Testis (tissue), 2 donors: Measurements from ENCODE around the gene PTPRG.

Source experiments
- POLR2A ChIP-seq: fragments of 450-650 bp; IDR thresholded peaks from one replicate; pipeline ENCODE4 v1.6.1; 2017; ENCODE audit warnings: antibody characterized with exemption, mild to moderate bottlenecking, moderate library complexity
- TF ChIP-seq, protein P1 (sequence below), 3 experiments: fragments of 450-650 bp in 2 of 3; fragments of 200-600 bp in 1 of 3; sonication (generic) in 1 of 3; IDR thresholded peaks; one replicate each; pipeline ENCODE4 v1.5.1; 2016 to 2019; ENCODE audit warnings: antibody characterized with exemption in 3 of 3, mild to moderate bottlenecking in 2 of 3, moderate library complexity in 1 of 3

DNA sequence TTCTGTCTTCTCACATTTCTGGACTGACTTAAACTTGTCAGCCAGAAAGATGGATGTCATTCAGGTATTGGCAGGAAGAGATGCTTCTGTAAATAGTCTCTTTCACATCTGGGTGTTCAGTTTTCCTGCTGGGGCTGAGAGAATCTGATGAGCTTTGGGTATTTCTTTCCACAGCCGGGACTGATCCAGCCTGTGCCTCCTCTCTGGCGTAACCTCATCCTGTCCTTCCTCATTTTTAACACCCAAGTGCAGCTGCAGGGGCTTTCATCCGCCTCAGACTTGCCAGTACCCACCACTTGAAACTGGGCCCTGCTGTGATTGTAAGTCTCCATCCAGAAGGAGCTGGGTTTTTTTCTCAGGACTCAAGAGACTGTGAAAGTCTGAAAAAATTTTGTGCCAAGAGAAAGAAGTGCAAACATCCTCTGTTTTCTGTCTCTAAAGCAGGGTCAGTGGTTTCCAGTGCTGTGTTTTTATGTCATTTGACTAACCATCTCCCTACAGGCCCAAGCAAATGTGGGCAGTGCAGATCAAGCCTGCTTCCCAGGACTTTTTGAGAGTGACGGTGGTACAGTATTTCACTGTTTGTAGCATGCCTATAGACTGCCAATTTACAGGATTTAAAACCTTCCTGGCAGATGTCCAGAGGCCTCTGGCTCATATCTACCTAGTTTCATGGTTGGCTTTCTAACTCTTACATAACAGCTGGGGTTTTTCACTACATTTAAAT is 342.7 kb downstream of the PTPRG start:
- TF ChIP-seq, protein P1, sequence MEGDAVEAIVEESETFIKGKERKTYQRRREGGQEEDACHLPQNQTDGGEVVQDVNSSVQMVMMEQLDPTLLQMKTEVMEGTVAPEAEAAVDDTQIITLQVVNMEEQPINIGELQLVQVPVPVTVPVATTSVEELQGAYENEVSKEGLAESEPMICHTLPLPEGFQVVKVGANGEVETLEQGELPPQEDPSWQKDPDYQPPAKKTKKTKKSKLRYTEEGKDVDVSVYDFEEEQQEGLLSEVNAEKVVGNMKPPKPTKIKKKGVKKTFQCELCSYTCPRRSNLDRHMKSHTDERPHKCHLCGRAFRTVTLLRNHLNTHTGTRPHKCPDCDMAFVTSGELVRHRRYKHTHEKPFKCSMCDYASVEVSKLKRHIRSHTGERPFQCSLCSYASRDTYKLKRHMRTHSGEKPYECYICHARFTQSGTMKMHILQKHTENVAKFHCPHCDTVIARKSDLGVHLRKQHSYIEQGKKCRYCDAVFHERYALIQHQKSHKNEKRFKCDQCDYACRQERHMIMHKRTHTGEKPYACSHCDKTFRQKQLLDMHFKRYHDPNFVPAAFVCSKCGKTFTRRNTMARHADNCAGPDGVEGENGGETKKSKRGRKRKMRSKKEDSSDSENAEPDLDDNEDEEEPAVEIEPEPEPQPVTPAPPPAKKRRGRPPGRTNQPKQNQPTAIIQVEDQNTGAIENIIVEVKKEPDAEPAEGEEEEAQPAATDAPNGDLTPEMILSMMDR (IDR thresholded peaks at IDR 0.05) = no peak
- no peak for TF ChIP-seq POLR2A
